ENCODE results near the gene RPS6KA3. TPM values are rescaled to one million over a fixed set of nuclear protein-coding genes. Genes with fewer than 3 reads are reported as not detected.

Gene RPS6KA3
- total RNA-seq, 4 donors from 2014 or later, result 35.9 to 53.6 (median 42.8) TPM

DNA sequence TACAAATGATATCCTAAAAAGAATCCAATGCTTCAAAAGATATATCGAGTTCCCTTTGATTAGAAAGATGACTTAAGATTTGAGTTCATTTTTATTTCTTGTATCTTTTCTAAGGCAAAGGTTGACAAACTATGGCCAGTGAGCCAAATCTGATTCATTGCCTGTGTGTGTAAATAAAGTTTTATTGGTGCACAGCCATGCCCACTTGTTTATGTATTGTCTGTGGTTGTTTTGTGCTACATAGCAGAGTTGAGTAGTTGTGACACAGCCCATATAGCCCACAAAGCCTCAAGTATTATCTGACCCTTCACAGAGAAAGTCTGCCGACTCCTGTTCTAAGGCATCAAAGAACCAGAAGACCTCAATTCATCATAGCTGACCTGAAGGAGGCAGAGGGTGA lies 92.9 kb downstream of the RPS6KA3 start:
- TF ChIP-seq CTCF (IDR thresholded peaks at IDR 0.05; ENCODE audit: low read depth), result no peak

GRCh38 chrX:20173313-20173712 lies 93.4 kb downstream of the RPS6KA3 start:
- TF ChIP-seq CTCF (IDR thresholded peaks at IDR 0.05; ENCODE audit: low read depth), result no peak

DNA sequence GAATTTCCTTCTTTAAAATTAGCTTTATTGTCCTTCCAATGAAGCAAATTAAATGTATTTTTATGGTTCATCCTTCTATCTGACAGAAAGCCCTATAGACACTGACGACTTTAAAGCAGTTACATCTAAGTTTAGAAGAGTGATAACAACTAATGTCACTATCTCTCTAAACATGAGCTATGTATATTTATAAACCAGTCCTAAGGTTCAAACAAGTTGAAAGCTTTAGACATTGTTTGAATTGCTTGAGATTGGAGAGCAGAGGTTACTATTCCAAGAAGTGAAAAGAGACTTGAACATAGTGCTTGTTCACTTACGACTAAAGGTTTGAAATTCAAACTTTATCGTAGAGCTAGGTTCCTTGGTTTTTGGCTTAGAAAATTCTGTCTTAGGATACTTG lies 94.8 kb downstream of the RPS6KA3 start:
- TF ChIP-seq CTCF (IDR thresholded peaks at IDR 0.05; ENCODE audit: low read depth), result no peak

- no peak for TF ChIP-seq CTCF (IDR thresholded peaks at IDR 0.05; ENCODE audit: low read depth)
Measured at GRCh38 chrX:20159797-20160385, 106.8 kb downstream of the RPS6KA3 start.

DNA sequence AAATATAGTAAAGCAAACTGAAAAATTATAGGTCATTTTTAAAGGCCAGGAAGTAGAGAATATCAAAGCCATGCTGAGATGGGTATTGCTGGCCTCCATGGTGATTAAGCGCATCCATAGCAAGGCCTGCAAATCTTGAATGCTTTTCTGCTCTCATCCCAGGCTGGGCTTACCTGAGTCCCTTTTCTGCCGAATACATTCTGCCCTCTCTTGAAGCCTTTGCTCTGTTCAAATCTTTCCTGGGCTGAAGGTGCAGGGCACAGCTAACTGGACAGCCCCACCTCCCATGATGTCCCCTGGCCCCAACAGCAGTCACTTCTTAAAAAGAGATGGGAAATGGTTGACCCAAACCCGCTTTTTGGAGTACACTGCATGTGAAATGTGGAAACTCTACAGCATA lies 115.0 kb downstream of the RPS6KA3 start:
- no peak for TF ChIP-seq CTCF (IDR thresholded peaks at IDR 0.05; ENCODE audit: low read depth)

GRCh38 chrX:20149326-20149725 lies 117.4 kb downstream of the RPS6KA3 start:
- TF ChIP-seq CTCF (IDR thresholded peaks at IDR 0.05; ENCODE audit: low read depth), result no peak

GRCh38 chrX:20147561-20147960 lies 119.1 kb downstream of the RPS6KA3 start:
- no peak for TF ChIP-seq CTCF (IDR thresholded peaks at IDR 0.05; ENCODE audit: low read depth)

Measured in subcutaneous adipose tissue (tissue), 4 donors.